Left cardiac atrium (tissue), 4 donors: ENCODE measurements around the gene GREB1L. TPM values are rescaled to one million over a fixed set of nuclear protein-coding genes. Genes with fewer than 3 reads are reported as not detected.

Source experiments
- ATAC-seq, 2 donors: fragments of 200-7000 bp; cut with Tn5 transposase; one replicate each; pipeline ENCODE4 v1.9.1; 2020; ENCODE audit warnings: mild to moderate bottlenecking in 2 of 2, moderate library complexity in 2 of 2
- DNase-seq: peaks from one replicate; pipeline ENCODE4 v3.0.0-alpha.2; 2020
- intact Hi-C, 2 donors: fragments of 100-400 bp; cut with DNase I; formaldehyde crosslinking; loops; one replicate each; pipeline versions ENCODE4 v1.14.1 to v1.15.1; 2022 to 2023
- total RNA-seq, 2 donors: library from RNA; stranded (reverse); fragmentation: NEBNext Ultra II Directional; extraction: Animal tissue kit (Norgen Biotek cat#: 25700); gene quantifications; one replicate each; pipeline ENCODE4 v1.2.1, GENCODE V29; 2021
- donor health status: DM: no; HTN: yes; CAD: no.
- donor health status: DM: no; HTN: yes; CAD: no; lungs with severe emphysema.
- donor health status: DM: yes; HTN: yes; CAD: no.
- donor health status: Dilated cardiomyopathy.

The GREB1L gene
- total RNA-seq, 2 donors from 2014 or later, result 12.0 to 19.7 TPM

DNA sequence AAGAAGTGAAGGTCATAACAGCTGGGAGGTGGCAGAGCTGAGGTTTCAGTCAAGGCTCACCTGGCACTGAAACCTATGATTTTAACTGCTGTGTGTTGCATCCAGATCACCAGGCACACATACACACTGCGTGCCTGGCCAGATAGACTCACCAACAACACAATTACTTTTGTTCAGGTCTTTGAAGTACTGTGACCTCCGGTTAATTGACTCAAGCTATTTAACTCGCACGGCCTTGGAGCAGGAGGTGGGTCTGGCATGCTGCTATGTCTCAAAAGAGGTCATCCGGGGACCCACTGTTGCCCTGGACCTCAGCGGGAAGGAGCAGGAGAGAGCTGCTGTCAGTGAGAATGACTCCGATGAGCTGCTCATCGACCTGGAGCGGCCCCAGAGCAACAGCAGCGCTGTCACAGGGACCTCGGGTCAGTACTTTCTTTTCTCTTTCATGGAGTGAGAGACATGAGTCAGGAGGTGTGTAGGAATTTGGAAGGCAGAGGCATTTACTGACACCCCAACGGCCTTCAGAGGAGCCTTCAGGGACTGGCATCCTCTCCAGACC lies 254.3 kb downstream of the GREB1L start:
- no peak for ATAC-seq
- DNase-seq, result no peak
- intact Hi-C loops, result no loop called here

GRCh38 chr18:21499997-21500396 lies 258.0 kb downstream of the GREB1L start:
- intact Hi-C loops, result no loop called here
- no peak for ATAC-seq
- DNase-seq, result no peak

DNA sequence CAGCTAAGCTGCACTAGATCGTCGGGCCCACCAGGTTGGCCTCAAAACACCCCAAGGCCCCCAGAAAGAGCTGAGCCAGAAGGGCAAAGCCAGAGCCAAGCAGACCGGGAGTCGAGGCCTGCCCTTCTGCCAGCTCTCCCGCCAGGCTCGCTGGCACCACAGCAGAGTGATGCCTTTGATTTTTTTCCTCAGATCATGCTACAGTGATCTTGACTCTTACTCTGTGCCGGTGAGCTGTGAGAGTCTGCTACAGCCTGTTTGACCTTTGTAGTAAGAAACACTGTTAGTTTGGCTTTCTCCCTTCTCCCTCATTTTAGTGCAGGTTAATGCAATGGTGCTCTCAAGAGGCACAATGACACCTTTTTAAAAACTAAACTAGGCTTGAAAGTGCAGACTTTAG lies 260.6 kb downstream of the GREB1L start:
- intact Hi-C loops, result no loop called here
- ATAC-seq (no peak), DNase-seq (no peak)

DNA sequence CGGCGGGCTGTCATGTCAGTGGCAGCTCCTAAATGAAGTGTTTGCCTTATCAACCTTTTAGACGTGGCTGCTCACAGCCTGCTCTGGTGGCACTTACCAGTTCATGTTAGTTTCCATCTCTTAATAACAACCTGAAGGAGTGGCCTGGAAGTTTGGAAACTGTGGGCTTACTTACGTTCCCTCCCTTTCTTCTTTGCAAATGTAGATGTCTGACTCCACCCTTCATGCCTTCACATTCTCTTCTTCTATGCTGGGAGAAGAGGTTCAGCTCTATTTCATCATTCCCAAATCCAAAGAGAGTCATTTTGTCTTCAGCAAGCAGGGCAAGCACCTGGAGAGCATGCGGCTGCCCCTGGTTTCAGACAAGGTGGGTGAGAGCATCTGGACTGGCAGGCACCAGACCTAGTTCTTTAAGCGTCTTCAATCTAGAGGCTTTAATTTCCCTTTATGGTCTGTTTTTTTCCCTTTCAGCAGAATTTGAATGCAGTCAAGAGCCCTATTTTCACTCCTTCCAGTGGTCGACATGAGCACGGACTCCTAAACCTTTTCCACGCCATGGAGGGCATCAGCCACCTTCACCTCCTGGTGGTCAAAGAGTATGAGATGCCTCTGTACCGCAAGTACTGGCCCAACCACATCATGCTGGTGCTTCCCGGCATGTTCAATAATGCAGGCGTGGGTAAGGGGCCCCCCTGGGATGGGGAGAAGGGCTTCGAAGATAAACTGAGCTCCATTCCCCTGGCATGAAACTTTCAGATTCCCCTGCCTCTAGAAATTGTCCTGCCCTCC lies 266.1 kb downstream of the GREB1L start:
- DNase-seq, result no peak
- intact Hi-C loops, result no loop called here
- ATAC-seq, result no peak

- DNase-seq (no peak), ATAC-seq (no peak)
- intact Hi-C loops, result no loop called here
Observed at GRCh38 chr18:21509062-21509461, 267.0 kb downstream of the GREB1L start.

- ATAC-seq (no peak), DNase-seq (no peak)
- intact Hi-C loops, result no loop called here
Observed at GRCh38 chr18:21513292-21513691, 271.3 kb downstream of the GREB1L start.

GRCh38 chr18:21513741-21514140 lies 271.7 kb downstream of the GREB1L start:
- no peak for ATAC-seq
- DNase-seq, result no peak
- intact Hi-C loops, result no loop called here

DNA sequence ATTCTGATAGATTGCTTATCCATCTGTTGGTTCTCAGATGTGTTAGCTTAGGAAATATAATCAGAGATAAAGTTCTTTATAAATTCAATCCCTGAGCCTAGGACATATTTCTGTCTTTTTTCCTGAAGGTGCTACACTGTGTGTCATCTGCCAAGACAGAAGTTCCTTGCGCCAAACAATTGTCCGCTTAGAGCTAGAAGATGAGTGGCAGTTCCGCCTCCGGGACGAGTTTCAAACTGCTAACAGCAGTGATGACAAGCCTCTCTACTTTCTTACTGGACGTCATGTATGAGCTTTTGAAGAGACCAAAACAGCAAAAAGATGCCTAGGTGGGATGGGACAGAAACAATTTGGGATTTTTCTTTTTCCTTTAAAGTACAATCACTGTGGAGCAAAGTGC lies 280.5 kb downstream of the GREB1L start:
- intact Hi-C loops, result no loop called here
- DNase-seq, result no peak
- peak; percentile 53 to 78 for ATAC-seq

- DNase-seq (no peak), ATAC-seq (no peak)
- intact Hi-C loops, result no loop called here
Observed at GRCh38 chr18:21525916-21526315, 283.9 kb downstream of the GREB1L start.

- DNase-seq, result no peak
- ATAC-seq, result no peak
- intact Hi-C loops, result no loop called here
Observed at GRCh38 chr18:21526463-21526862, 284.4 kb downstream of the GREB1L start.

- DNase-seq (no peak), ATAC-seq (no peak)
- intact Hi-C loops, result no loop called here
Observed at GRCh38 chr18:21534327-21534726, 292.3 kb downstream of the GREB1L start.

GRCh38 chr18:21538230-21538629 lies 296.2 kb downstream of the GREB1L start:
- no peak for DNase-seq
- ATAC-seq, result no peak
- intact Hi-C loops, result no loop called here

GRCh38 chr18:21546423-21546822 lies 304.4 kb downstream of the GREB1L start:
- intact Hi-C loops, result no loop called here
- DNase-seq, result no peak
- ATAC-seq, result no peak

- no peak for DNase-seq
- intact Hi-C loops, result no loop called here
- ATAC-seq, result no peak
Observed at GRCh38 chr18:21548647-21549046, 306.6 kb downstream of the GREB1L start.

DNA sequence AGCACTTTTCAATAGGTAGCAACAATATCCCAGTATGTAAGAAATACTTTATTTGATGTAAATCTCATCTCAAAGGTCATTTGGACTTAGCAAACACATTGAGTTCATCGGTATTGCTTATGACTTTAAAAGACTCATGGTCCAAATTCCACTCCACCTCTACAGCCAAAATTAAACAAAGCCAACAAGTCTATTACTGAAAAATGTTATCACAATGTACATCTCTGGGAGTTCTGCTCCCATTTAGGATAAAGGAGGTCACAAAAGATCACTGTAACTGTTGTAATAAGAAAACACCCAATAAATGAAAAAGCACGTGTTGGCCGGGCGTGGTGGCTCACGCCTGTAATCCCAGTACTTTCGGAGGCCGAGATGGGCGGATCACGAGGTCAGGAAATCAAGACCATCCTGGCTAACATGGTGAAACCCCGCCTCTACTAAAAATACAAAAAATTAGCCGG lies 308.5 kb downstream of the GREB1L start:
- no peak for DNase-seq
- intact Hi-C loops, result no loop called here

GRCh38 chr18:21557607-21558253 lies 315.7 kb downstream of the GREB1L start:
- DNase-seq (no peak), ATAC-seq (peak in 1 of 2 donors; percentile 65)
- intact Hi-C loops, result no loop called here

More for the DNA sequence above, 308.5 kb downstream of the GREB1L start:
- ATAC-seq, result no peak

- DNase-seq (no peak), ATAC-seq (no peak)
- intact Hi-C loops, result no loop called here
Observed at GRCh38 chr18:21559195-21559594, 317.2 kb downstream of the GREB1L start.

- DNase-seq, result no peak
- intact Hi-C loops, result no loop called here
- ATAC-seq, result no peak
Observed at GRCh38 chr18:21571772-21572171, 329.7 kb downstream of the GREB1L start.
